Neural progenitor cell (in vitro differentiated cells): ENCODE data around the gene KLC1. TPM values are rescaled to one million over a fixed set of nuclear protein-coding genes. Genes with fewer than 3 reads are reported as not detected.

Source experiments
- DNase-seq: peaks from one replicate; pipeline ENCODE4 v3.0.0-alpha.2; 2016; ENCODE audit warnings: low spot score
- H2AFZ ChIP-seq: fragments of 200-600 bp; sonication (generic); replicated peaks from 2 replicates; pipeline ENCODE4 v1.6.1; 2016; ENCODE audit warnings: antibody characterized with exemption
- H3F3A ChIP-seq: fragments of 200-600 bp; sonication (generic); 2 replicates; pipeline ENCODE4 v1.6.1; 2016; ENCODE audit warnings: antibody characterized with exemption, low read depth
- H3K27ac ChIP-seq: fragments of 200-600 bp; sonication (generic); 2 replicates; pipeline ENCODE4 v1.5.1; 2016; ENCODE audit warnings: mild to moderate bottlenecking
- H3K27me3 ChIP-seq: fragments of 200-600 bp; sonication (generic); 2 replicates; pipeline ENCODE4 v1.6.1; 2016; ENCODE audit warnings: mild to moderate bottlenecking, moderate library complexity
- H3K36me3 ChIP-seq: fragments of 200-600 bp; sonication (generic); 2 replicates; pipeline ENCODE4 v1.5.1; 2016
- H3K4me1 ChIP-seq: fragments of 200-600 bp; sonication (generic); 2 replicates; pipeline ENCODE4 v1.6.1; 2016; ENCODE audit warnings: mixed run types
- H3K4me2 ChIP-seq: fragments of 200-600 bp; sonication (generic); 2 replicates; pipeline ENCODE4 v1.6.1; 2016
- H3K4me3 ChIP-seq: fragments of 200-600 bp; sonication (generic); 2 replicates; pipeline ENCODE4 v1.5.1; 2016
- H3K79me2 ChIP-seq: fragments of 200-600 bp; sonication (generic); 2 replicates; pipeline ENCODE4 v1.6.1; 2016; ENCODE audit warnings: low read depth
- H3K9ac ChIP-seq: fragments of 200-600 bp; sonication (generic); 2 replicates; pipeline ENCODE4 v1.6.1; 2016
- H3K9me3 ChIP-seq: fragments of 200-600 bp; sonication (generic); 2 replicates; pipeline ENCODE4 v1.5.1; 2016; ENCODE audit warnings: low read depth
- H4K20me1 ChIP-seq: fragments of 200-600 bp; sonication (generic); 2 replicates; pipeline ENCODE4 v1.6.1; 2016; ENCODE audit warnings: low read depth
- H3K27ac Mint-ChIP-seq: 3 replicates; pipeline ENCODE4 v1.8.0; 2021; ENCODE audit warnings: mixed read lengths
- H3K27me3 Mint-ChIP-seq: 2 replicates; pipeline ENCODE4 v1.8.0; 2022; ENCODE audit warnings: low read depth, mild to moderate bottlenecking, inconsistent platforms, moderate library complexity, mixed read lengths; ENCODE audit not compliant: insufficient read depth
- H3K36me3 Mint-ChIP-seq: 3 replicates; pipeline ENCODE4 v1.8.0; 2021; ENCODE audit warnings: mixed read lengths
- H3K4me1 Mint-ChIP-seq: 3 replicates; pipeline ENCODE4 v1.8.0; 2021; ENCODE audit warnings: mixed read lengths
- H3K4me3 Mint-ChIP-seq: 3 replicates; pipeline ENCODE4 v1.8.0; 2021; ENCODE audit warnings: mild to moderate bottlenecking, moderate library complexity, mixed read lengths
- H3K9me3 Mint-ChIP-seq: 3 replicates; pipeline ENCODE4 v1.8.0; 2020; ENCODE audit warnings: mixed read lengths
- EZH2 ChIP-seq: fragments of 200-600 bp; sonication (generic); IDR thresholded peaks from 2 replicates; pipeline ENCODE4 v1.6.1; 2017; ENCODE audit warnings: antibody characterized with exemption, mild to moderate bottlenecking, moderate library complexity
- EZH2phosphoT487 ChIP-seq: fragments of 200-600 bp; sonication (generic); IDR thresholded peaks from 2 replicates; pipeline ENCODE4 v1.6.1; 2017; ENCODE audit warnings: antibody characterized with exemption
- total RNA-seq: library from RNA; depleted of rRNA; stranded (reverse); fragments of >200 nt; gene quantifications from 2 replicates; pipeline ENCODE4 v1.2.3, GENCODE V29; 2015; ENCODE audit warnings: low replicate concordance
- TF ChIP-seq, protein P1 (sequence below): fragments of 200-600 bp; sonication (generic); IDR thresholded peaks from 2 replicates; pipeline ENCODE4 v1.5.1; 2017; ENCODE audit warnings: antibody characterized with exemption, mild to moderate bottlenecking

KLC1 gene
- total RNA-seq, 1 donor from 2014 or later = 163 TPM

DNA sequence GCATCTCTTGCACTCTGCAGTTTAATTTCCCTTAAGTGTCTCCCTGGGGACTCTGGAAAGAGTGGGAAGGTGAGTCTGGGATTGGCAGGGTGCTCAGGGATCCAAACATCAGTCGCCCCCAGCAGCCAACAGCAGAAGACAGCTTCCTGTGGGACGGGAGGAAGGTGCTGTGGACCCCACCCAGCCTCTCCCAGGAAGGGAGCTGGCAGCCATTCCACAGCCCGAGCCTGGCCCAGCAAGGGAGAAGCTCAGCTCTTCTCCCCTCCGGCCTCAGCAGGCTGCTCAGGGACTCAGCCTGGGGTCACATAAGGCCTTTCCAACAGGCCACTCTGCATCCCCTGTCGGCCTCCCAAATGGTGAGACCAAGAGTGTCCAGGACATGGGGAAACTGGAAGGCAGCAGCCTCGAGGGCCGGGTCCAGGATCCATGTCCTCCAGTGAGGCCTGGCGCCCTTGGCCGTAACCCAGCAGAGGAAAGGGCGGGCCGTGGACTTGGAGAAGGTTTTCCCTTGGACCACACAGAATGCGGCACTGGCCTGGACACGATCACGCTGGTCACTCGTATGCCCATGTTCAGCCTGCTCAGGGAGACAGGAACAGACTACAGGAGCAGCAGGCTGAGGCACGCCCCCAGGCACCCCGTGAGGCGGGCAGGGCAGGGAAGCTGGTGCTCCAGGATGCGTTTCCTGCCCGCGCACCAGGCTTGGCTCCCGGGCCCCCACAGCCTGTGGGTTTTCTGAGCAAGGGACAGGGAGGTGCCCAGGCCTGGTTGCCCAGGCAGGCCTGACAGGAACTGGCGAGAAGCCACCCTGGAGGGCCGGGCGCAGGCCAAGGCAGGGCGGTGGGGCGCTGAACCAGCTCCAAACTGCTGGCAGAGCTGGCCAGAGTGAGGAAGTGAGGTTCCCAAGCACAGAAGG lies 82.8 kb downstream of the KLC1 start:
- Mint-ChIP-seq H3K27me3 (no peaks in the 10 kb centered on the region), H3K9me3 (no peaks in the 10 kb centered on the region), H3K36me3 (peaks cover 17% of the 10 kb centered on the region), H3K27ac (no peak overlapping the region), H3K4me3 (peak overlapping the region; percentile 41), H3K4me1 (peaks cover 30% of the 10 kb centered on the region)
- TF ChIP-seq EZH2 (no peak), EZH2phosphoT487 (no peak)
- TF ChIP-seq, protein P1, sequence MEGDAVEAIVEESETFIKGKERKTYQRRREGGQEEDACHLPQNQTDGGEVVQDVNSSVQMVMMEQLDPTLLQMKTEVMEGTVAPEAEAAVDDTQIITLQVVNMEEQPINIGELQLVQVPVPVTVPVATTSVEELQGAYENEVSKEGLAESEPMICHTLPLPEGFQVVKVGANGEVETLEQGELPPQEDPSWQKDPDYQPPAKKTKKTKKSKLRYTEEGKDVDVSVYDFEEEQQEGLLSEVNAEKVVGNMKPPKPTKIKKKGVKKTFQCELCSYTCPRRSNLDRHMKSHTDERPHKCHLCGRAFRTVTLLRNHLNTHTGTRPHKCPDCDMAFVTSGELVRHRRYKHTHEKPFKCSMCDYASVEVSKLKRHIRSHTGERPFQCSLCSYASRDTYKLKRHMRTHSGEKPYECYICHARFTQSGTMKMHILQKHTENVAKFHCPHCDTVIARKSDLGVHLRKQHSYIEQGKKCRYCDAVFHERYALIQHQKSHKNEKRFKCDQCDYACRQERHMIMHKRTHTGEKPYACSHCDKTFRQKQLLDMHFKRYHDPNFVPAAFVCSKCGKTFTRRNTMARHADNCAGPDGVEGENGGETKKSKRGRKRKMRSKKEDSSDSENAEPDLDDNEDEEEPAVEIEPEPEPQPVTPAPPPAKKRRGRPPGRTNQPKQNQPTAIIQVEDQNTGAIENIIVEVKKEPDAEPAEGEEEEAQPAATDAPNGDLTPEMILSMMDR = no peak
- Histone ChIP-seq H4K20me1 (peaks cover 57% of the 10 kb centered on the region), H3K79me2 (peaks cover 37% of the 10 kb centered on the region), H3K4me3 (no peak overlapping the region), H3K4me2 (peak overlapping the region; percentile 27), H3K36me3 (no peaks in the 10 kb centered on the region), H3K9ac (no peak overlapping the region), H3K4me1 (peaks cover 19% of the 10 kb centered on the region), H2AFZ (no peak overlapping the region), H3K27ac (peak overlapping the region; percentile 20), H3K27me3 (no peaks in the 10 kb centered on the region), H3K9me3 (no peaks in the 10 kb centered on the region), H3F3A (peaks cover 15% of the 10 kb centered on the region)
- no peak for DNase-seq

DNA sequence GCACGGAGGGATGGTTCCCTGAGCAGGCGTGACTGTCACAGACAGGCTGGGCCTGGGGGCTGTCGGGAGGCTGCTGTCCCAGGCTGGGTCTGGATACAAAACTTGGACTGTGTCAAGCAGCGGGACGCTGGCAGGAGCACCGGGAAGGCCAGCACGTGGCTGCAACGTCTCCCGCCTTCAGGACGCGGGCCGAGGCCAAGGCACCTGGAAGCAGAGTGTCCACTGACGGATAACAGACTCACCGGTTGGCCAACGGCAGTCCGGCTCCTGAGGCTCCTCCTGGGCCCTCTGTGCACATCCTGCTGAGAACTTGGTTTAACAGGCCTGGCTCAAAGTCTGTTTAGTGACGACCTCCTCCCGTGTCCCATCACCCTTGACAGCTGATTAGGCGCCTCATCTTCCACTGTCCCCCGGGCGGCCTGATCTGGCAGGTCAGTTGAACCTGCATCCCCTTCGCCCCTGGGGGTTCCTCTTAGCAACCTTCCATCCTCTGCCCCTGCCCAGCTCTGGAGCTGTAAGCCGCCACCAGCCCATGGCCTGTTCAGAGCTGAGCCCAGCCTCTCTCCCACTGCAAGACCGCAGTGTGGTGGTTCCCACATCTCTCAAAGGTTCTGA lies 83.7 kb downstream of the KLC1 start:
- Histone ChIP-seq H3K9ac (no peak overlapping the region), H3K4me1 (peaks cover 27% of the 10 kb centered on the region), H2AFZ (no peak overlapping the region), H3K36me3 (no peaks in the 10 kb centered on the region), H3F3A (peaks cover 15% of the 10 kb centered on the region), H3K9me3 (no peaks in the 10 kb centered on the region), H3K79me2 (peaks cover 46% of the 10 kb centered on the region), H3K4me3 (no peak overlapping the region), H4K20me1 (peaks cover 63% of the 10 kb centered on the region), H3K27ac (no peak overlapping the region), H3K27me3 (no peaks in the 10 kb centered on the region), H3K4me2 (no peak overlapping the region)
- H3K36me3 Mint-ChIP-seq = peaks cover 21% of the 10 kb centered on the region
- TF ChIP-seq, protein P1 = no peak
- TF ChIP-seq EZH2 (no peak), EZH2phosphoT487 (no peak)
- H3K9me3 Mint-ChIP-seq = no peaks in the 10 kb centered on the region
- peak overlapping the region; percentile 71 for H3K4me3 Mint-ChIP-seq
- H3K27me3 Mint-ChIP-seq = peaks cover 4% of the 10 kb centered on the region
- DNase-seq = no peak
- H3K27ac Mint-ChIP-seq = peak overlapping the region; percentile 86
- peaks cover 40% of the 10 kb centered on the region for H3K4me1 Mint-ChIP-seq

DNA sequence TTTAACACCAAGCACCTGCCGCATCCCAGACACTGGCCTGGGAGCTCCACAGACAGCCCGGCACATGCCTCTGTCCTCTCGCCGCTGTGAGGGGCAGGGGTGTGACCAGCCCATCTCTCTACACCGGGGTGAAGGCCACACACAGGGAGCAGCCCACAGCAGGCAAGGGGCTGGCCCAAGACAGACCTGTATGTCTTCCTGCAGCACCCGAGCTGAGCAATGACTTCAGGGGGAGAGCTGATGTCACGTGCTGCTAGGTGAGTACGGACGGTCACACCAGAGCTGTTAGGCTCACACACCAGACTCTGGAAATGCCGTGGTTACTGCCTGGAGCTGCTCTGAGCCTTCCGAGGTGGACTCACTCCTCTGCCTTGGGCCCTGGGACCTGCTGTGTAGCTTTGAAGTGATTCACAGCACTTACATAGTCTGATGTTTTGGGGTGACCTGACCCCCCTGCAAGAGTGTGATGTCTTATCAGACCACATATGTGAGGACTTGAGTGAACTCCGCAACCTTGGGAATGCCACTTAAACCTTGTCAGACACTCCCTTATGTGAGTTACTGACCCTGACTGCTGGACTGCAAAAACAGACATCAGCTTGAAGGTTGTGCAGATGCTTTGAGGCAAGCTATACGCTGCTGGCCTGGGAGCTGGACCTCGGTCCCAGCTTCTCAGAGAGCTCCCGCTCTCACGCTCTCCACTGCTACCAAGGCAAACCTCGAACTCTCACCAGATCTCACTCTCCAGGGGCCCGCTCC lies 84.5 kb downstream of the KLC1 start:
- Histone ChIP-seq H3K4me1 (peaks cover 27% of the 10 kb centered on the region), H3F3A (peaks cover 15% of the 10 kb centered on the region), H4K20me1 (peaks cover 69% of the 10 kb centered on the region), H2AFZ (no peak overlapping the region), H3K27ac (no peak overlapping the region), H3K79me2 (peaks cover 54% of the 10 kb centered on the region), H3K9me3 (no peaks in the 10 kb centered on the region), H3K9ac (no peak overlapping the region), H3K4me2 (no peak overlapping the region), H3K27me3 (no peaks in the 10 kb centered on the region), H3K36me3 (no peaks in the 10 kb centered on the region), H3K4me3 (no peak overlapping the region)
- Mint-ChIP-seq H3K4me3 (peak overlapping the region; percentile 96), H3K4me1 (peaks cover 47% of the 10 kb centered on the region), H3K9me3 (no peaks in the 10 kb centered on the region), H3K36me3 (peaks cover 21% of the 10 kb centered on the region), H3K27me3 (peaks cover 4% of the 10 kb centered on the region), H3K27ac (peak overlapping the region; percentile 86)
- TF ChIP-seq EZH2phosphoT487 (no peak), EZH2 (no peak)
- TF ChIP-seq, protein P1 = no peak
- DNase-seq = no peak
